ENCODE results near the gene GNG8.

- TF ChIP-seq CTCF (IDR thresholded peaks at IDR 0.05; ENCODE audit: low read depth, low read length) (no peak), EZH2phosphoT487 (IDR thresholded peaks at IDR 0.05; ENCODE audit: low read depth) (no peak)
These were observed 30.0 kb downstream of the GNG8 start for GRCh38 chr19:46606019-46606418.

Measured in OCI-LY3 (cell line).